KOPT-K1 (cell line): ENCODE data around the gene USP34.
"Not testable (repeated sequence)": the region's sequence is repeated elsewhere in the genome, so short reads cannot be mapped to it uniquely, and the experiment has no call there.

Experiments used
- H3K27ac ChIP-seq: fragments of 200-600 bp; sonication (generic); 2 replicates; pipeline ENCODE4 v1.5.1; 2016; ENCODE audit warnings: antibody characterized with exemption, mild to moderate bottlenecking, low read depth, low read length; ENCODE audit not compliant: poor library complexity, severe bottlenecking
- H3K36me3 ChIP-seq: fragments of 200-600 bp; sonication (generic); 2 replicates; pipeline ENCODE4 v1.5.1; 2017; ENCODE audit warnings: antibody characterized with exemption, mild to moderate bottlenecking, low read length, moderate library complexity; ENCODE audit not compliant: insufficient read depth
- H3K9me3 ChIP-seq: fragments of 200-600 bp; sonication (generic); 2 replicates; pipeline ENCODE4 v1.5.1; 2017; ENCODE audit warnings: antibody characterized with exemption, low read length, mild to moderate bottlenecking; ENCODE audit not compliant: insufficient read depth, poor library complexity, severe bottlenecking

USP34 gene

DNA sequence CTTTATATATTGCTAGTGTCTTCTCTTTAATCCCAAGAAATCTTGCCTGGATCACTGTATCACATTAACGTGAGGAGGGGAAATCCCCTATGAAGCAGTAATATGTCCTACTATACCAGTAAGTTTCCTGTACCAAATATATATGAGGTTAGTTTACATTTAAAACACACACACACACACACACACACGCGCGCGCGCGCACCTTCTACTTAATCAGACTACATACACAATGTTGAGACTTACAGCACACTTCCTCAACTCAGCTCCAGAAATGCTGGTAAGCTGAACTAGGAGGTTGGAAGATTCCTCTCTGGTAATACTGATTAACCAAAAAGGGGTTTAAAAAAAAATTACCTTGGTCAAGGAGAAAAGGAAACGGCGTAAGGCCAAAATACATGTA is 49.3 kb downstream of the USP34 start:
- no peaks in the 10 kb centered on the region for H3K9me3 ChIP-seq
- H3K27ac ChIP-seq = no peak overlapping the region
- H3K36me3 ChIP-seq = peaks cover 6% of the 10 kb centered on the region

DNA sequence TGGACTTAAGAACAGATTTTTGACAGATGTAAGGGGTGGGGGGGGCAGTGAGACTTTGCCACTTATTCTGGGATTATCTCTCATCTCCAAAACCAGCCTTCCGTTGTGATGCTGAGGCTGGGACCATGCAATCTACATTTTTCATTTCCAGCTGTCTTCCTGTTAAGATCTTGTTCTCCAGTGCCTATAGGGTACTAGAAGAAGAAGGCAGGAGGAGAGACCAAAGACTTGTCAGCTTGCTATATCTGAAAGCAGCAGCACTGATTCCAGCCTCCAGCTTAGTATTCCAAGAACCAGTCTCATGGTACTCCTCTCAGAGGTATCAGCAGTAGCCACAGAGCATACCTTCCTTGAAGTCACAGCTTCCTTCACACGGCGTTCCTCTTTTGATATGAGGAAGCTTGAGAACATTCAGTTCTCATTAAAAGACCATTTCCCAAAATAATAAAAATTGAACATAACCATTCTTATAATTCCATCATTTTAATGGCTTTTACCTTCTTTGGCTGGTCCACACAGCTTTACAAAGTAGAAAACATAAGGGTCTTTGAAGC is 49.8 kb downstream of the USP34 start:
- Histone ChIP-seq H3K9me3 (no peaks in the 10 kb centered on the region), H3K27ac (no peak overlapping the region), H3K36me3 (peaks cover 9% of the 10 kb centered on the region)

DNA sequence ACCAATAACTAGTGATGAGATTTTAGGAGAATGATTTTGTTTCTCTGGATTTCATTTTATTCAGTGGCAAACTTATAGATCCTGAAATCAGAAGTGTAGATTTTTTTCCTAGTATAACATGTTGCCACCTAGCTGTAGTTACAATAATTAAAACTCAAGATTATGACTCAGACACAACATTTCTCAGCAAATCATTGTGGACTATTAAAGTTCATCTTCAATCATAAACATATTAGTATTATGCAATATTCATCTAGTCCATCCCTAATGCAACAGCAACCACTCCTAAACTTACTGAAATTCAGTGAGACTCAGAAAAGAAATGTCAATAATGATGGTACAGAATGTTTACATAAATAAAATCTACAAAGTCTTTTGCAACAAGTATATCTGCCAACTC is 51.3 kb downstream of the USP34 start:
- Histone ChIP-seq H3K27ac (no peak overlapping the region), H3K36me3 (peaks cover 9% of the 10 kb centered on the region), H3K9me3 (no peaks in the 10 kb centered on the region)

DNA sequence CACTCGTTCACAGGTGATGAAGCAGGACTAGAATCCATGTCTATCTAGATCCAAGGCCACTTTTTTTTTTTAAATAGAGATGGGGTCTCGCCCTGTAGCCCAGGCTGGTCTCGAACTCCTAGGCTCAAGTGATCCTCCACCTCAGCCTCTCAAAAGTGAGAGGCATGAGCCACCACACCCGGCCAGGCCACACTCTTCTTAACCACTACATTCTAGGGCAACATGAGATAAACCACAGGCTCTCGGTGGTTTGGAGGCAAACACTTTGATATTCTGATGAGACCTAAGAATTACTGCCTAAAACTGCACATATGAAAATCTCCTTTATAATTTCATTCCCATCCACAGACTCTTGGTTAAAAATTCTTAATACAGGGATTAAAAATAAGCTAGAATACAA is 51.8 kb downstream of the USP34 start:
- peaks cover 9% of the 10 kb centered on the region for H3K36me3 ChIP-seq
- H3K27ac ChIP-seq = no peak overlapping the region
- H3K9me3 ChIP-seq = no peaks in the 10 kb centered on the region

DNA sequence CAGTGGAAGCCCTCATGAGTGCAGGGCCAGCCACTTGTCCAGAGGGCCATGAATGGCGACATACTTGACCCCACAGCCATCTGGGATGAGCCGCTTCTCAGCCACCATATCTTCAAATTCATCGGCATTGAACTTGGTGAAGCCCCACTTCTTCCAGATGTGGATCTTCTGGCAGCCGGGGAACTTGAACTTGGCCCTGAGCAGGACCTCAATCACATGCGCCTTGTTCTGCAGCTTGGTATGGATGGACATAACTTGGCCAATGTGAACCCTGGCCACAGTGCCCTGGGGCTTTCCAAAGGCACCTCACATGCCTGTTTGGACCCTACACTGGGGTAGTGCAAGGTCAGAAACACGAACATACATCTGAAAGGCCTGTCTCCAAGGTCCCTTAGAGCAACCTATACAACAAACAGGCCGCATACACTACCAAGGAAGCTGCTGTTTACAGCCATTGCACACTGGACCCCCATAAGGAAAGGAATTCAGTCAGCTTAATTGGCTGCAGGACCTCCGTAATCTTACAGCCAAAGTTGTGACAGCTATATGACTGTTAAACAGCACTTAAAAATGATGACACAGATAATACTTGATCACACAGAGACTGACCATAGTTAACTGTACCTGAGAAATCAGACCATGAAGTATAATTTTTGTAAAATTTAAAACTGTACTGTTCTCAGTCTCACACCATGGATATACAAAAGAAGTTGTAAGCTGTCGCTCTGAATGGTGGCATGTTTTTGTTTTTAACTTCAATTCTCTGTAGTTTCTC is 53.8 kb downstream of the USP34 start:
- Histone ChIP-seq H3K36me3 (peaks cover 9% of the 10 kb centered on the region), H3K27ac (no peak overlapping the region), H3K9me3 (no peaks in the 10 kb centered on the region)

DNA sequence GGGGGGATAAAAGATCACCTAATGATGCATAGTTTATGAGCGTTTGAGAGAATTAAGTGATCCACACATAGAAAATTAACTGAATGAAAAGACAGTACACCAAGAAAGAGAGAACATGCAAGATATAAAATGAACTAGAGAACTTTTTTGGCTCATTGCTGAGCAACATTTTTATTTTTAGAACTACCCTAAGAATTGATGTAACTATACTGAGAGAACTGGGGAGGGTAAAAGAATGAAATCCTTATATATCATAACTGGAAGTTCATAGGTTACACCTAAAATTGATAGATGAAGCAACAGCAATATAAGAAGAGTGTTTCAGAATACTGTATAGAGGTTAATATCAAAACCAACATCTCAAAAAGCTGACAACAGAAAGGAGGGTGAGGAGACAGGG is 55.6 kb downstream of the USP34 start:
- no peak overlapping the region for H3K27ac ChIP-seq
- H3K9me3 ChIP-seq = no peaks in the 10 kb centered on the region
- peaks cover 9% of the 10 kb centered on the region for H3K36me3 ChIP-seq

DNA sequence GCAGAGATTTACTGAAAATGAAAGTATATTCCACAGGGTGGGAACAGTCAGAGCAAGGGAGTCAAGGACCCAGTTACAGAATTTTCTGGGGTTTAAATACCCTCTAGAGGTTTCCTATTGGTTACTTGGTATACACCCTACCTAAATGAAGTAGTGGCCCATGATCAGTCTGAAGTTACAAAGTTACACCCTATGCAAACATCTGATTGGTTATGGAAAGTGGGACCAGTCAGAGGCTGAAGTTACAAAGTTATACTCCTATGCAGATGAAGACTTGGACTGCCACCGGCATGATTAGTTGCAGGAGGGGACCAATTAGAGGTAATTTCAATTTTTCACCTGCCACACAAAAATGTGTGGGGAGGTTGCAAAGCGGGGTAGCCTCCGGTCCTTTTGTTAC is 56.2 kb downstream of the USP34 start:
- no peaks in the 10 kb centered on the region for H3K9me3 ChIP-seq

DNA sequence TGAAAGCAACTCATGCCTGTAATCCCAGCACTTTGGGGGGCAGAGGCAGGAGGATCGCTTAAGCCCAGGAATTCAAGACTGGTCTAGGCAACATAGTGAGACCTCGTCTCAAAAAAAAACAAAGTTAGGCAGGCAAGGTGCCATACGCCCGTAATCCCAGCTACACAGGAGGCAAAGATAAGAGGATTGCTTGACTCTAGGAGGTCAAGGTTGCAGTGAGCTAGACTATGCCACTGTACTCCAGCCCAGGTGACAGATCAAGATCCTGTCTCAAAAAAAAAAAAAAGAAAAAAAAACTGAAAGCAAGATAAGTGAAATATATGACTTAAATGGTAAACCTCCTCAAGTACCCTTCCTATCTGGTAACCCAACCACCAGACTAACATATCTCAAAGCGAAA is 59.8 kb downstream of the USP34 start:
- Histone ChIP-seq H3K9me3 (no peaks in the 10 kb centered on the region), H3K36me3 (peaks cover 5% of the 10 kb centered on the region; the same call in 1 of the 2 replicates), H3K27ac (no peak overlapping the region)

More for the DNA sequence above, 56.2 kb downstream of the USP34 start:
- H3K36me3 ChIP-seq = peaks cover 9% of the 10 kb centered on the region
- no peak overlapping the region for H3K27ac ChIP-seq

DNA sequence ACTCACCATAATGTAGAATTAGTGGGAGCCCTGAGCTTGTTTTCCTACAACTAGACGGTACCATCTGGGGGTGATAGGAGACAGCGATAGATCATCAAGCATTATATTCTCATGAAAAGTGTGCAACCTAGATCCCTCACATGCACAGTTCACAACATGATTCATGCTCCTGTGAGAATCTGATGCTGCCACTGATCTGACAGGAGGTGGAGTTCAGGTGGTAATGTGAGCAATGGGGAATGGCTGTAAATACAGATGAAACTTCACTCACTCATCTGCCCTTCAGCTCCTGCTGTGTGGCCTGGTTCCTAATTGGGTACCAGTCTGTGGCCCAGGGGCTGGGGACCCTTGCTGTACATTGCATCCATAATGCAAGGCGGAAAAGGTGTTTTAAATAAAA is 60.7 kb downstream of the USP34 start:
- Histone ChIP-seq H3K27ac (no peak overlapping the region), H3K36me3 (peaks cover 13% of the 10 kb centered on the region), H3K9me3 (no peaks in the 10 kb centered on the region)

DNA sequence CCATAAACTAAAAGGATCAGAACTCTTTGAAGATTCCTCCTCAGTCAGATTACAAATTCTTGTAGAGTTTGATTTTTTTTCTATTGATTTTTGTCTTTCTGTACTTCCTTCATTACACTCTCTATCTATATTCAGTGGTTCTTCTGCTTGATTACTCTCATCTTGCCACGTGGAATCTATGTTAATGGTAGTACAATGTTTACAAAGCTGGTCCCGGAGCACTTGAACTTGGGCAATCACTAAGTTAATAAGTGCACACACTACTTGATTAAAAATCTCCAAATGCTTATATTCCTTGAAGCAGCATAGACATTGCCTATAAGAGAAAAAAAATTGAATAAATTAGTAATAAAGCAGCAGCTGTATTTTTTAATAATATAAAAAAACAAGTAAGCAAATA is 65.1 kb downstream of the USP34 start:
- Histone ChIP-seq H3K27ac (no peak overlapping the region), H3K9me3 (no peaks in the 10 kb centered on the region), H3K36me3 (peaks cover 34% of the 10 kb centered on the region)

DNA sequence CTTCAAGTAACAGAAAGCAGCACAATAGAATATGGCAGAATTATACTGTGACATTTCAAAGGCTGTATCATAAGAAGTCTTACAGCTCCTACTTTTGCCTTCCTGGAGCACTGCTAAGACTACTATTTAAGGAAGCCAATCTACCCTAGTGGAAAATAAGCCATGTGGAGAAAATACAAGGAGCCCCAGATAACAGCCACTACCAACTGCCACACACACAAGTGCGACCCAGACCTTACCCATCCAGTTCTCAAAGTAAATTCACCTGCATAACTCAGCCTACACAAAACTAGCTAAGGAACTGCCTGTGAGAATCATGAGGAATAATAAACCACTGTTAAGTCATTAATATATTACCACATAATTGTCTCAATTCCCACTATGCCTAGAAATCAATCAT is 66.4 kb downstream of the USP34 start:
- Histone ChIP-seq H3K27ac (no peak overlapping the region), H3K36me3 (peaks cover 34% of the 10 kb centered on the region), H3K9me3 (no peaks in the 10 kb centered on the region)

DNA sequence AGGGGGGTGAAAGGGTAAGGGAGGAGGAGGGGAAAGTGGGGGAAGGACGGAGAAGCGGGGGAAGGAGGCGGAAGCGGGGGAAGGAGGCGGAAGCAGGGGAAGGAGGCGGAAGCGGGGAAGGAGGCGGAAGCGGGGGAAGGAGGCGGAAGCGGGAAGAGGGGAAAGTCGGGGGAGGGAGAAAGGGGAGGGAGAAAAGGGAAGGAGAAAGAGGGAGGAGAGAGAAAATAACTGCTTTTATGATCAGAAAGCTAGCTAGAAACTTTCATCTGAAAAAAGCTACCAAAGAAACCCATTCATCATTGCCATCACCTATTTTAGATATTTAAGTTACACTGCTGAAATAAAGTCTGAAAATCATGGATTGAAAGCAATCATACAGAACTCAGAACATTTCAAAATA is 72.5 kb downstream of the USP34 start:
- Histone ChIP-seq H3K9me3 (no peaks in the 10 kb centered on the region), H3K36me3 (peaks cover 22% of the 10 kb centered on the region), H3K27ac (no peak overlapping the region)

DNA sequence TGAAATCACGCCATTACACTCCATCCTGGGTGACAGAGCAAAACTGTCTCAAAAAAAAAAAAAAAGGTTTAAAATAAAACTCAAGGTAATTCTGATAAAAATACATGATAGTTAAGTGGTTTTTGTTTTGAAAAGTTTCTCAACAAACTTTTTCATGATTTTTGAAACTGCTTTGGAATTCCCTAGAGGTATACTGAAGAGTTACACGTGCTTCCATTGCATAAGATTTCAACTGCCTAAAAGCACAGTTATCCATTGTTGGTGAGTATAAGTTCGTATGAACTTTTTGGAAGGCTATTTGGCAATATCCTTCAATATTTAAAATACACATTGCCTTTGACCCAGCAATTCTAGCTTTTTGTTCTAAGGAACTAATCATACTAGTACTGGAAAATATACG is 74.9 kb downstream of the USP34 start:
- H3K36me3 ChIP-seq = peaks cover 36% of the 10 kb centered on the region
- no peaks in the 10 kb centered on the region for H3K9me3 ChIP-seq
- H3K27ac ChIP-seq = no peak overlapping the region

DNA sequence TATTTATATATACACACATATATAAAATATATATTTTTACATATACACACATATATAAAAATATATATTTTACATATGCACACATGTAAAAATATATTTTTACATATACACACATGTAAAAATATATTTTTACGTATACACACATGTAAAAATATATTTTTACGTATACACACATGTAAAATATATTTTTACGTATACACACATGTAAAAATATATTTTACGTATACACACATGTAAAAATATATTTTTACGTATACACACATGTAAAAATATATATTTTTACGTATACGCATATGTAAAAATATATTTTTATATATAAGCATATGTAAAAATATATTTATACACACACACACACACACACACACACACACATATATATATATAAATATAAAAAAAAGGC is 83.3 kb downstream of the USP34 start:
- peaks cover 50% of the 10 kb centered on the region for H3K36me3 ChIP-seq

DNA sequence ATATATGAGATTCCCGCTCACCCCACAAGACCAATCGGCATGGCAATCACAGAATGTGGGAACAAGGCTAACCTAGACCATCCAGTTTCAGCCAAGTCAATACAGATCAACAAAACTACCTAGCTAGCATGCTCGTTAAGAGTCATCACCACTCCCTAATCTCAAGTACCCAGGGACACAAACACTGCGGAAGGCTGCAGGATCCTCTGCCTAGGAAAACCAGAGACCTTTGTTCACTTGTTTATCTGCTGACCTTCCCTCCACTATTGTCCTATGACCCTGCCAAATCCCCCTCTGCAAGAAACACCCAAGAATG is 90.0 kb downstream of the USP34 start:
- H3K9me3 ChIP-seq, H3K27ac ChIP-seq: not testable (repeated sequence)
- peaks cover 72% of the 10 kb centered on the region for H3K36me3 ChIP-seq

More for the DNA sequence above, 83.3 kb downstream of the USP34 start:
- not testable (repeated sequence) for H3K27ac ChIP-seq, H3K9me3 ChIP-seq
